HG03175 (cell line): ENCODE measurements around the gene FOXO4.
A peak's percentile ranks its signal among the peaks of the same experiment; 100 is the strongest.
"Not testable (repeated sequence)": the region's sequence is repeated elsewhere in the genome, so short reads cannot be mapped to it uniquely, and the experiment has no call there.

Source experiments
- ATAC-seq: cut with Tn5 transposase; IDR thresholded peaks from one replicate; pipeline ENCODE4 v1.9.1; 2021; ENCODE audit warnings: mild to moderate bottlenecking, moderate library complexity; ENCODE audit not compliant: unreplicated experiment

FOXO4 gene

DNA sequence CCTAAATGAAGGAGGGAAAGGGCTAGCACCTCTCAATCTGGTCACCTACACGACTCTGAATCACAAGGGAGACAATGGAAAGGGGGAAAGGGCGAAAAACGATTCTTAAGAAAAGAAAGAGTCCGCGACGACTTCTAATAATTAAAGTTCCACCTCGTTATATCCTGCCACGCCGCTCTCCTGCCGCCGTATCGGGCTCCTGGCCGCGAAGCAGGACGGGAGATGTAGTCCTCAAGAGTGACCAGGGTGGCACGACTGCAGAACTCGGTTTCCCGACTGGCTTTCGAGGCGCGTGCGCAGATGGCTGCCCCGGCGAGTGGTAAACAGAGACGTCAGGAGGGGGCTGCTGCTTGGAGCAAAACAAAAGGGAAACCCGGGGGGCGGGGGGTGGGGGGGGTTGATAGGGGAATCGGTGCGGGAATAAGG lies at the start of gene FOXO4:
Gene FOXO4, plus strand, starts transcription at position 297 of the 426 bp plus-strand sequence. CDS start 678 bp downstream, outside the sequence.
- peak; percentile 96 for ATAC-seq

GRCh38 chrX:71047891-71048290 lies 47.8 kb upstream of the FOXO4 start:
- not testable (repeated sequence) for ATAC-seq

- ATAC-seq, result peak; percentile 27
Measured at GRCh38 chrX:71052721-71053120, 42.9 kb upstream of the FOXO4 start.

DNA sequence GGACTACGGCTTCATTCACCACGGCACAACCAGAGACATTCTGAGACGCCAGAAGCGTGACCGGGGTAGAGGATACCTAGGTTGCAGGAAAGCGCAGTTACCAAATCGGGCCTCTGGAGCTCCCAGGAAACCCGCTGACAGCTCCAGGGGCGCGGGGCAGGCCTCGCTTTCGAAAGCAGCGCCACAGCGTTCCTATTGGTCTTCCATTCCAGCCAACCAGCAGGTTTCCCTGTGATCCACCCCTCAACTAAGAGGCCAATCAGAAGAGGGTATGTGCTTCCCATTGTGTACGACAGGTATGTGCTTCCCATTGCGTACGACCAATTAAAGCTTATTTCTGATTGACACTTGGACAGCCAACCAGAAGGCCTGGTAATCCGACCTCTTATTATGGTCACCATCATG lies 42.4 kb upstream of the FOXO4 start:
- peak; percentile 91 for ATAC-seq

- no peak for ATAC-seq
Measured at GRCh38 chrX:71056867-71057266, 38.8 kb upstream of the FOXO4 start.

GRCh38 chrX:71057848-71058530 lies 37.7 kb upstream of the FOXO4 start:
- ATAC-seq, result no peak

DNA sequence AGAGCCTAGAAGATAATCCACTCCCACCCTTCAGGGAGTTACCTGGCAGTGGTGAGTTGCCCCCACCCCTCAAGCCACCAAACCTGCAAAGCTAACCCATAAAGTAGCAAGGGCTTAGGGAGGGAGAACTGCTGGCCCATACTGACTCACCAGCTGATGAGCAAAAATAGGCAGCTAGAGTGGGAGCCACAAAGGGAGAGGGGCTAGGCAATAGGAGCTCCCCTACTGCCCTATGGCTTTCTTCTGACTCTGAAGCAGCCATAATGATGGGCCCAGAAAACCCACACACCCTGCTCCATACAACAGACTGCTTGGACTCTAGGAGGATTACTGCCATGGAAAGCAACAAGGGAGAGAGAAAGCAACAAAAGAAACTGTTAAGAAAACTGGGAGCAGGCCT lies 35.5 kb upstream of the FOXO4 start:
- no peak for ATAC-seq

DNA sequence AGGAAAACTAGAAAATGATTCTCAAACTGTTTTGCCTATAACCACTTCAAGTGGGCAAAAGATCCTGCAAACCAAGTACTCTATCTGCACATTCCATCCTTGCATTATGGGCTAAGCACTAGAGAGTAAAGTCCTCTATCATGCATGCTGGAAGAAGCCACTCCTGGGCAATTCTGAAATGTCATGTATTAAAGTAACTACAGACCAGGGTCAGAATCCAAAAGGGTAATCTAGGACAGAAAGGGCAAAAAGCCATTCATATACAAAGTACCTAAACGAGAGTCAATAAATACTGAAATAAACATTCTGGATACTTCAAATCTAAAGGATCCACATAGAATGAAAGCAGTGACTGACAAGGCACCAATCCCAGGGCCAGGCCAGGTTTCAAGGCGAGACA lies 28.6 kb upstream of the FOXO4 start:
- no peak for ATAC-seq

- no peak for ATAC-seq
Measured at GRCh38 chrX:71067712-71068043, 28.0 kb upstream of the FOXO4 start.

DNA sequence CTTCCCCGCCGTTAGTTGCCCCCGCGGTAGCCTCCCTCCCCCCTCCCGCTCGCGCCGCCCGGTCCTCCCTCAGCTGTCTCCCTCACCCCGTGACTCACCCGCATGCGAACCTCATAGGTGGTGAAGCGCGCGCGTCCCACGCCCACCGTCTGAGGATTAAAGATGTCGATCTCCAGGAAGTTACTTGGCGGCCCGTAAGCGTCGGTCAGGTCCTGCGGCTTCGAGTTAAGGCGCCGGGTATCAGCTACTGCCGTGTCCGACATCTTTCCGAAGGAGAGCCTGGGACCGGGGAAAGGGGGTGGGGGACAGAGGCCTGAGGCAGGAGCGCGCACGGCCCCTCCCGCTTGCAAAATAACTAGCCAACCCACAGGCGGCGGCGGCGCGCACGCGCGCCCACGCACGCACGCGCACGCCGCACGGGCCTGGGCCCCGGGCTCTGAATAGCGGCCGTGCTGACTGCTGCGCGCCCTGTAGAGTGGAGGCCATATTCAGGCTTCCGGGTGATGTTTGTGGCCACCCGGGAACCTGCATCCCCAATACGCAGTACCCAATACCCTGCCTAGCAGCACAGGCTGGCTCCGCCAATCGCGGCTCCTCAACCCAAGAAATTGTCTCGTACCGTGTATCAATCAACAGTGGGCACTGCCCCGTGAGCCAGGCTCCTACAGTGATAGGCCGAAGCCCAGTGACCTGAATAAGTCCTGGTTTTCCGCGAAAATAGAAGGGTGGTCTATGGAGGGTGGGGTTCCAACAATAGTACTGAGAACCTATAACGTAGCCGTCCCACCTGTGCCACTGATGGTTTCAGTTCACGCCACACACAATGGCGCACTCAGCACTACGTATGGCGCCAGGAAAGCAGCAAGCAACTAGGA lies 27.4 kb upstream of the FOXO4 start, which contains the start of gene SNX12:
Gene SNX12, minus strand, starts transcription at position 291 of the 875 bp plus-strand sequence. Its CDS starts 28 bp downstream, at position 263.
- ATAC-seq, result peak; percentile 97

- ATAC-seq, result no peak
Measured at GRCh38 chrX:71070531-71070930, 25.1 kb upstream of the FOXO4 start.

- ATAC-seq, result no peak
Measured at GRCh38 chrX:71081330-71082123, 14.1 kb upstream of the FOXO4 start.

DNA sequence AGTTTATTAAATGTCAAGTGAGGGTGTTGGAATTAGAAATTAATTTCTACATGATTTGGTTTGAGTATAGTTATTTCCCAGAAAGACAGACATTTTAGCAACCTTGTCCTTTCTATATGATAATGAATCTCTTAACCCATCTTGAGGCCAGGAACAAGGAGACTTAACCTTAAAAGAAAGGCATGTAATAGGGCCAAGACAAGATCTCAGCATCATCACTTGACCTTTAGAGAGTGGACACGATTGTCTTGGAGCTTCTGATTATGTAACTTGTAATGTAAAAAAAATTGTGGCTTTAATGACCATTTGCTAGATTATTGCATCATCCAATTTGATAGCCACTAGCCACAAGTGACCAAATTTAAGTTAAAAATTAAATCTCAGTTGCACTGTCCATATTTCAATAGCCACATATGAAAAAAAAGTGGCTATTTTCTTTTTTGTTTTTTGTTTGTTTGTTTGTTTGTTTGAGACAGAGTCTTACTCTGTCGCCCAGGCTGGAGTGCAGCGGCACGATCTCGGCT lies 13.5 kb upstream of the FOXO4 start:
- no peak for ATAC-seq

- no peak for ATAC-seq
Measured at GRCh38 chrX:71082822-71083221, 12.8 kb upstream of the FOXO4 start.

GRCh38 chrX:71085900-71086299 lies 9.8 kb upstream of the FOXO4 start:
- no peak for ATAC-seq

GRCh38 chrX:71091263-71091662 lies 4.4 kb upstream of the FOXO4 start:
- ATAC-seq, result no peak

- no peak for ATAC-seq
Measured at GRCh38 chrX:71095033-71095432, 618 bp upstream of the FOXO4 start.

- peak; percentile 25 for ATAC-seq
Measured at GRCh38 chrX:71095981-71096759, 519 bp downstream of the FOXO4 start.

- no peak for ATAC-seq
Measured at GRCh38 chrX:71096760-71097032, 1.0 kb downstream of the FOXO4 start.

- ATAC-seq, result peak; percentile 44
Measured at GRCh38 chrX:71098302-71098701, 2.7 kb downstream of the FOXO4 start.
